CD4-positive, alpha-beta T cell treated with Interleukin-17A for 4 hours (primary cell): ENCODE data around the gene SH3YL1.

Experiments
- DNase-seq: peaks from one replicate; pipeline ENCODE4 v3.0.0-alpha.2; 2020; ENCODE audit warnings: mixed read lengths

SH3YL1 gene

DNA sequence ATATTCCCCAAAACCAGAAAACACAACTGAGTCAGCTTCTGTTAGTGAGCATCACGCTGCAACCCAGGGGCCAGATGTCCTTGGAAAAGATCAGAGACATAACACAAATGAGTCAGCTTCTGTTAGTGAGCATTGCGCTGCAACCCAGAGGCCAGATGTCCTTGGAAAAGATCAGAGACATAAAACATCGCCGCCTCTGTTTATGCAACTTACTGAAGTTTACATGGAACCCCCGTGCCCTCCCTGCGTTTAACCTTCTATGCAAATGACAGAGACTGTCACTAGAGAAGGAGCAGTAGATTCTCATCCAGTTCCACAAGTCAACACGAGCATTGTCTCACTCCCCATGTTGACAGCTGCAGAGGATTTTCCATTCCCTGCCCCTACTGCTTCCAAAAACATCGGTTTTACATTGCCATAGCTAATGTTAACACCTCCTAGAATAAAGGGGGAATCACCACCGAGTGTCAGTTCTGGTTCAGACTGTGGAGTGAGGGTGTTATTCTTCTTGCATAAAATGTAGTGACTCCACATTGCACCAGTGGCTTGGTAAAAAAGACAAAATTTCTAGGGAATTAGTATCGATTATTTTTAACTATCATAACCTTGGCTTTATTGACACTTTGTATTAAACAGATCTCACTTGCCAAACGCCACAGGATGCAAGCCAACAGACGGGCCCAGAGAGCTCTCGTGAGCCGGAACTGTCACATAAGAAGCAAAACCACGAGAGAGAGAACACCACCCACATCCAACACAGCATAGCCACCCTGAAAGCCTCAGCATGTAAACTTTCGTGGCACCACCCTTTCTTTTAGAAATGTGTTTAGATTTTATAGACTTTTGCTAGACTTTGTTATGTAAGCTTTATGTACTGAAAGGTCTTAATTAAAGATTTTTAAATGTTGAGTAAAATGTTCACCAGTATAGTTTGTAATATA is 87.7 kb downstream of the SH3YL1 start:
- peak; percentile 71 for DNase-seq

DNA sequence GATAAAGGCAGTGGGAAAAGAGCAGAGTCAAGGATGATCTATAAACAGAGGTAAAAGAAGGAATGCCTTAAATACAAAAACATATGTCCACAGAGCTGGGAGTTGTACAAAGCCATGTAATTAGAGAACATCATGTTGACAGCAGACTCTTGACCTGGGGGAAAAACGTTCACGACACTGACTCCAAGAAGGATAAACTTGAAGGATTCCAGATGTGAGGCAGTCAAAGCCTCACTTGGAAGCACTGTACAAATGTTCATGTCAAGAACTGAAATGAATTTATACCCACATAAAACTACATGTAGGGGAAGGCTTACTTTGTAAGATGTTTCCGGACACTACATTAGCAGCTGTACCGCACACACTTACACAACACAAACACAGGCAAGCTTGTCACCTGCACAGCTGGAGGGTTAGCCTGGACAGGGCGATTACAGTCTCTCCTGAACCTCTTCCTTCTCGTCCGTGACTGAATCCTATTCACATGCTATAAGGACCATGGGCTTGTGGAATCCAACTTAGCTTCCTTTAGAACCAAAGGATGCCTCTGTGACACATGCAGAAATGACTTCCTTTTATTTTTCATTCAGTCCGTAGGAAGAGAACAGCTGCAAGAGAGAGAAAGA is 88.6 kb downstream of the SH3YL1 start:
- DNase-seq: no peak

DNA sequence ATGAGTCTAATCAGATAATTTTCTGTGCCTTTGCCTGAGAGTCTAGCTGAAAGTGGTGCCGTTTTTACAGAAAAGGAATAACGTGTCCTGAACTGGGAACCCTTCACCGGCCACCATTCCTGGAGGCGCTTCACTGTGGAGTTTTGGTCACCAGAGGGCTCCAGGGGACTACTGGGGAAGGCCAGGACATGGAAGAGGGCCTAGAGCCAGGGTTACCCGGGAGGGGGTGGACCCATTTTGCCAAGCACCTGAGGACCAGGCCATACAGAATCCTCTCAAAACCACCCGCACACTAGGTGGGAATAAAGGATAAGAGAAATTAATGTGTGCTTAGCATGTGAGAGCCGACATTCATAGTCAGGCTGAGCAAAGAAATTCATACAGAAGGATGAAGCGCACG is 91.7 kb downstream of the SH3YL1 start:
- peak; percentile 41 for DNase-seq

DNA sequence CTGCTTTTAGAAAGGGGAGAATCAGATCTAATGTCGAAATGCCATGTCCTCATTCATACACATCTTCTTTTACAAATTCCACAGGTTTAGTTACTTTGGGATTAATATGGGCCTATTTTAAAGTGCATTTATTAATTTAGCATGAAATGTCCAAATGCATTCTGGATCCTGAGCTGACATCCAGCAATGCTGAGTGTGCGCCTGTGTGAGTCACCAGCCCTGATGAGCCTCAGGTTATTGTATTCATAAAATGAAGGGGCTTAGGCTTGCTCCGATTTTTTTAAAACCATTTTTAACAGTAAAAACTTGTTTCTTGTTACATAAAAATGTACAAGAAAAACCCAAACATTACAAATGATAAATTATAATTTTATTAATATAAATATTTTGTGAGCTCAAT is 94.1 kb downstream of the SH3YL1 start:
- no peak for DNase-seq
